Anterior cingulate cortex (tissue), 58 donors: Measurements from ENCODE around the gene GDF15.
"Not testable (repeated sequence)": the region's sequence is repeated elsewhere in the genome, so short reads cannot be mapped to it uniquely, and the experiment has no call there.

Source experiments
- DNase-seq, 58 donors: peaks; one replicate each; lab custom pipeline; 2025; lab: John Stamatoyannopoulos, UW

GDF15 gene

GRCh38 chr19:18362934-18363542, 22.9 kb upstream of the GDF15 start:
- DNase-seq = no peak

- DNase-seq = no peak
Observed at GRCh38 chr19:18363787-18364186, 22.2 kb upstream of the GDF15 start.

- not testable (repeated sequence) for DNase-seq
Observed at GRCh38 chr19:18364277-18364825, 21.6 kb upstream of the GDF15 start.

- DNase-seq = peak in 6 of 58 donors; percentile 2 to 39 (median 14)
Observed at GRCh38 chr19:18364826-18365528, 21.0 kb upstream of the GDF15 start.

GRCh38 chr19:18366021-18366435, 19.9 kb upstream of the GDF15 start:
- no peak for DNase-seq

GRCh38 chr19:18368504-18369222, 17.3 kb upstream of the GDF15 start:
- DNase-seq = no peak

- DNase-seq = no peak
Observed at GRCh38 chr19:18373407-18373891, 12.5 kb upstream of the GDF15 start.

GRCh38 chr19:18373892-18374629, 11.9 kb upstream of the GDF15 start:
- DNase-seq = peak in 54 of 58 donors; percentile 11 to 90 (median 55)

GRCh38 chr19:18377026-18377425, 8.9 kb upstream of the GDF15 start:
- DNase-seq = no peak

GRCh38 chr19:18379803-18380747, 5.9 kb upstream of the GDF15 start:
- DNase-seq = peak in 1 of 58 donors; percentile 16

GRCh38 chr19:18380843-18381242, 5.1 kb upstream of the GDF15 start:
- DNase-seq = no peak

- not testable (repeated sequence) for DNase-seq
Observed at GRCh38 chr19:18383622-18384021, 2.3 kb upstream of the GDF15 start.

- DNase-seq = no peak
Observed at GRCh38 chr19:18384775-18385174, 1.2 kb upstream of the GDF15 start.

GRCh38 chr19:18385359-18385674, 641 bp upstream of the GDF15 start:
- DNase-seq = no peak

GRCh38 chr19:18386543-18387271, 749 bp downstream of the GDF15 start:
- DNase-seq = no peak

GRCh38 chr19:18388100-18388959, 2.4 kb downstream of the GDF15 start:
- peak in 54 of 58 donors; percentile 4 to 79 (median 50) for DNase-seq

- no peak for DNase-seq
Observed at GRCh38 chr19:18388960-18389725, 3.2 kb downstream of the GDF15 start.
